CD4-positive, alpha-beta memory T cell (primary cell): ENCODE data around the gene ATP6V0E2. TPM values are rescaled to one million over a fixed set of nuclear protein-coding genes. Genes with fewer than 3 reads are reported as not detected.

Source experiments
- CTCF ChIA-PET: fragments of 350-600 bp; sonication (Branson Sonifier 250); formaldehyde crosslinking; loops from one replicate; lab custom pipeline; 2021; ENCODE audit warnings: inconsistent platforms; ENCODE audit not compliant: partially characterized antibody; lab: Charles Lee
- POLR2A ChIA-PET: fragments of 350-600 bp; sonication (Branson Sonifier 250); formaldehyde crosslinking; loops from one replicate; lab custom pipeline; 2021; ENCODE audit not compliant: partially characterized antibody; lab: Charles Lee
- DNase-seq, 5 donors: peaks; one replicate each; pipeline versions ENCODE4 v3.0.0 to v3.0.0-alpha.2; 2020 to 2022; ENCODE audit warnings: mixed read lengths in 1 of 5
- H3K27ac ChIP-seq: one replicate; pipeline ENCODE4 v1.7.0; 2013; ENCODE audit warnings: low read depth, low read length
- H3K27me3 ChIP-seq: 2 replicates; pipeline ENCODE4 v1.7.0; 2013; ENCODE audit warnings: mild to moderate bottlenecking, low read length, moderate library complexity; ENCODE audit not compliant: insufficient read depth
- H3K36me3 ChIP-seq: 2 replicates; pipeline ENCODE4 v1.7.0; 2013; ENCODE audit warnings: mild to moderate bottlenecking, low read length, moderate library complexity; ENCODE audit not compliant: insufficient read depth
- H3K4me1 ChIP-seq: 2 replicates; pipeline ENCODE4 v1.7.0; 2013; ENCODE audit warnings: mild to moderate bottlenecking, low read length, moderate library complexity; ENCODE audit not compliant: insufficient read depth
- H3K4me3 ChIP-seq, 2 donors: one replicate each; pipeline ENCODE4 v1.7.0; 2013; ENCODE audit warnings: low read length in 2 of 2, mild to moderate bottlenecking in 1 of 2
- H3K9me3 ChIP-seq, 2 donors: one replicate each; pipeline ENCODE4 v1.7.0; 2013; ENCODE audit warnings: low read length in 2 of 2, control low read depth in 1 of 2; ENCODE audit not compliant: control insufficient read depth in 1 of 2
- H3K27ac Mint-ChIP-seq, 7 donors: one replicate each; pipeline ENCODE4 v1.8.0; 2020 to 2021; ENCODE audit warnings: mixed read lengths in 7 of 7, mild to moderate bottlenecking in 6 of 7, inconsistent platforms in 3 of 7, moderate library complexity in 3 of 7
- H3K27me3 Mint-ChIP-seq, 2 donors: one replicate each; pipeline ENCODE4 v1.8.0; 2020 to 2021; ENCODE audit warnings: mixed read lengths in 2 of 2
- H3K36me3 Mint-ChIP-seq, 2 donors: one replicate each; pipeline ENCODE4 v1.8.0; 2020 to 2021; ENCODE audit warnings: mixed read lengths in 2 of 2, inconsistent platforms in 1 of 2, mild to moderate bottlenecking in 1 of 2
- H3K4me1 Mint-ChIP-seq, 4 donors: one replicate each; pipeline ENCODE4 v1.8.0; 2020 to 2021; ENCODE audit warnings: mixed read lengths in 4 of 4, mild to moderate bottlenecking in 1 of 4
- H3K4me3 Mint-ChIP-seq, 8 donors: one replicate each; pipeline ENCODE4 v1.8.0; 2020 to 2021; ENCODE audit warnings: mixed read lengths in 8 of 8, mild to moderate bottlenecking in 7 of 8, moderate library complexity in 6 of 8, inconsistent platforms in 3 of 8
- H3K9me3 Mint-ChIP-seq, 8 donors: one replicate each; pipeline ENCODE4 v1.8.0; 2020 to 2021; ENCODE audit warnings: mixed read lengths in 8 of 8, mild to moderate bottlenecking in 5 of 8, inconsistent platforms in 3 of 8, moderate library complexity in 1 of 8
- intact Hi-C: fragments of 100-400 bp; cut with micrococcal nuclease; formaldehyde crosslinking; loops from one replicate; pipeline ENCODE4 v1.15.1; 2023
- polyA plus RNA-seq, 2 donors: library from polyadenylated mRNA; unstranded; fragments of 300-500 nt; fragmentation: Illumina TruSeq; gene quantifications; one replicate each; pipeline ENCODE4 v1.2.3, GENCODE V29; 2021
- total RNA-seq, 2 experiments: library from RNA; stranded (reverse); gene quantifications; one replicate each; pipeline ENCODE4 v1.2.3, GENCODE V29; 2021

ATP6V0E2 gene
- total and polyA plus RNA-seq, 4 experiments from 2014 or later, result 64.6 to 163 (median 105) TPM

DNA sequence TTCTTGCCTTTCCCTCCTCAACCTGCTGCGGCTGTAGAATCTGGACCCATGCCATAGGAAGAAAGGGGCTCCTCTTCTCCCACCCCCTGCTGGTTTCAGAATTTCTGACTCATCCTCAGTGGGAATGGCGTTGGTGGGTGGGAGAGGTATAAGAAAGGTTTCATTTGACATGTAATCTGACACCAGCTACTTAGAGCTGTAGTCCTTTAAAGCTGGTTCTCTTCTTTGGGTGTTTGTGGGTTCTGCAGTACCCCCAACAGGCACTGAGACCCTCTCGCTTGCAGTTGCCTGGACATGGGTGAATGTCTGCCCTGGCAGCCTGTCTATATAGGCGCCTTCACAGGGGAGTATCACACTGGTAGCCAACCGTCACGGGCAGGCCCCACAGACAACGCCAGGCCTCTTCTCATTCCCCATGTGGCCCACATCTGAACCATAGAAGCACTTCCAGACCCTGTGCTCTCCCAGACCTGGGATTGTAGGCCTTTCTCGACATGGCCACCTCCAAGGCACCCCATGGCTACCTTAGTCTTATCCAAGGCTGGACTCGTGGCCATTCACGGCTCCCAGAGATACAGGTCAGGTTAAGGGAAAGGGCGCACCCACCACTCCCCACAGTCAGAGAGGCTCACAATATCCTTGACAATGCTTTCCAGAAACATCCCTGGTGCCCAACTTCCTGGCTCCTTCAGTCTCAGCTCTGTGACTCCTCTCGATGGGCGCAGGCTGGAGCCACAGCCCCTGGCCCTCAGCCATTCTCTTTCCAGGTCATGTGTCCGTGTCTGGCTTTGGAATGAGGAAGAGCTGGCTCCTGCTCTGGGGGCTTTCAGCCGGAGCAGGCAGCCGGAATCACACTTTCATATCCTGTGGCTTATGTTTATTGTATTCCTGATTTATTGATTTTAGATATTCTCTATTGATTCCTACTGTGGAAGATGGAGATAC lies 18.1 kb upstream of the ATP6V0E2 start:
- no peak overlapping the region for H3K4me3 ChIP-seq
- Mint-ChIP-seq H3K9me3 (no peaks in the 10 kb centered on the region), H3K27ac (peak overlapping the region; percentile 54 to 95 (median 83)), H3K36me3 (peaks cover 27 to 31% of the 10 kb centered on the region in 2 donors), H3K27me3 (no peaks in the 10 kb centered on the region), H3K4me3 (peak overlapping the region in 6 of 8 donors; percentile 12 to 85 (median 64)), H3K4me1 (peaks cover 36 to 50% (median 40%) of the 10 kb centered on the region in 4 donors)
- H3K4me1 ChIP-seq, result peaks cover 38% of the 10 kb centered on the region
- ChIA-PET POLR2A (interaction anchor here (3.2 to 6.5 kb wide), 3 partner anchors 10 to 17 kb away, joined by 23 to 49 read pairs (median 47); partner anchors contain the start of gene ZNF862), CTCF (interaction anchor here (1.3 to 1.8 kb wide), 5 partner anchors 15 to 57 kb away, joined by 3 to 8 read pairs (median 4); no protein-coding TSS in a partner anchor)
- no peaks in the 10 kb centered on the region for H3K9me3 ChIP-seq
- intact Hi-C loops, result loop anchor here (2.0 kb wide), 2 partner anchors 15 to 17 kb away; partner anchors contain the start of gene ZNF862
- H3K27ac ChIP-seq, result no peak overlapping the region
- H3K27me3 ChIP-seq, result no peaks in the 10 kb centered on the region
- H3K36me3 ChIP-seq, result peaks cover 4% of the 10 kb centered on the region
- no peak for DNase-seq

DNA sequence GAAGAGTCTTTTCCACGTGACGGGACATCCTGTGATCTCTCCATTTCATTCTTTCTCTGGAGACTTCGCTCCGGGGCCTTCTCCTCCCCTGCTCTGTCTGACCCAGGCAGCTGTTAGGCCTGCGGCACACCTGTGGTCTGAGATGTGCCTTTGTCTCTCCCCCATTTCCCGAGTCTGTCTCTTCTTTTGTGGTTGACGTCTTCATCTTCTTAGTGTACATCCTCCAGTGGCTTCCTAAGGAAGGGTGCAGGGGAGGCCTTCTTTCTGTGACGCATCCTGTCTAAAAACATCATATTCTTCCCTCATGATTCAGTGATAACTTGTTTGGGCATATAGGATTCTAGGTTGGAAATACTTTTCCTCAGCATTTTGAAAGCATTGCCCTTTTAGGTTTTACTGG lies 17.2 kb upstream of the ATP6V0E2 start:
- ChIA-PET CTCF (no interaction called here), POLR2A (interaction anchor here (3.2 to 6.5 kb wide), 3 partner anchors 9 to 18 kb away, joined by 23 to 49 read pairs (median 47); partner anchors contain the start of gene ZNF862)
- Mint-ChIP-seq H3K36me3 (peaks cover 28 to 32% of the 10 kb centered on the region in 2 donors), H3K4me3 (peak overlapping the region; percentile 12 to 85 (median 58)), H3K27me3 (no peaks in the 10 kb centered on the region), H3K27ac (peak overlapping the region; percentile 49 to 95 (median 84)), H3K9me3 (no peaks in the 10 kb centered on the region), H3K4me1 (peaks cover 36 to 52% (median 40%) of the 10 kb centered on the region in 4 donors)
- peak in 4 of 5 donors; percentile 42 to 63 (median 49) for DNase-seq
- Histone ChIP-seq H3K36me3 (peaks cover 4% of the 10 kb centered on the region), H3K9me3 (no peaks in the 10 kb centered on the region), H3K27me3 (no peaks in the 10 kb centered on the region), H3K4me1 (peaks cover 42% of the 10 kb centered on the region), H3K4me3 (no peak overlapping the region), H3K27ac (peak overlapping the region; percentile 25)
- intact Hi-C loops, result loop anchor here (2.0 kb wide), 1 partner anchor 14 kb away; no protein-coding TSS in a partner anchor

DNA sequence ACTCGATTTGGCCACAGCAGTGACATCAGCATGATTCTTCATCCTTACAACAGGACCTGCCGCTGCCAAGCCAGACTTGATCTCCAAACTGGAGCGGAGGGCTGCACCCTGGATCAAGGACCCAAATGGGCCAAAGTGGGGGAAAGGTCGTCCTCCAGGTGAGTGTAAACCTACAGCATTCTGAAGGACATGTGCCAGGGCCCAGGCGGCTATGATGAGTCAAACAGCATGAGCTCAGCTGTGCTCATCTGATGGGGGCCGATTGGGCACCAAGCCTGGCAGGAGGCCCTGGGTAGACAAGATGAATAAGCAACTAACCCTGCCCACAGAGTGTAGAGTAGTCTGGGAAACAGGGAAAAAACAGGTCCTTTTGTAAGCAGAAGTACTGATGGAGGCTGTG lies 14.4 kb upstream of the ATP6V0E2 start:
- H3K4me1 ChIP-seq, result peaks cover 64% of the 10 kb centered on the region
- DNase-seq, result no peak
- Mint-ChIP-seq H3K9me3 (no peaks in the 10 kb centered on the region), H3K27me3 (no peaks in the 10 kb centered on the region), H3K4me3 (no peak overlapping the region), H3K36me3 (peaks cover 30 to 37% of the 10 kb centered on the region in 2 donors), H3K27ac (peak overlapping the region in 2 of 7 donors; percentile 18 to 71), H3K4me1 (peaks cover 37 to 64% (median 51%) of the 10 kb centered on the region in 4 donors)
- intact Hi-C loops, result no loop called here
- no peaks in the 10 kb centered on the region for H3K9me3 ChIP-seq
- H3K27ac ChIP-seq, result no peak overlapping the region
- CTCF ChIA-PET, result no interaction called here
- POLR2A ChIA-PET, result interaction anchor here (1.0 to 1.6 kb wide), 3 partner anchors 9 to 21 kb away, joined by 3 to 4 read pairs (median 3); partner anchors contain the start of gene ZNF862
- H3K27me3 ChIP-seq, result no peaks in the 10 kb centered on the region
- H3K4me3 ChIP-seq, result no peak overlapping the region
- H3K36me3 ChIP-seq, result peaks cover 12% of the 10 kb centered on the region

DNA sequence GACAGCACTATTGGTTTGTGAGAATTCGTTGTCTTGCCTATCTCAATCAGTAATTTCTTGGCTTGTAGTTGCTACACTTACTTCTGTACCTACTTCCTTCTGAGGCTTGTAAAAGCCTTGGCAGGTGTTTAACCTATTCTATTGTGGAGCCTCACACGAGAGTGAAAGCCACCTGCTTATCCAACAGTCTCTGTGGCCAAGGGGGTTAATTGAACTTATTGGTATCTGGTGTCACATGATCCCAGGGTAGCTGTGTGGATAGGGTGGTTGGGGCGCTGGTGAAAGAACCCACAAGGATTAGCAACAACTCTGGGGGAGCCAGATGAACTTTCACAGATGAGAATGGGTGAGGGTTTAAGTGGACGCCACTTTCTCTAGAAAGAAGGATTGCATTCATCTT lies 13.9 kb upstream of the ATP6V0E2 start:
- Histone ChIP-seq H3K36me3 (peaks cover 12% of the 10 kb centered on the region), H3K4me1 (peaks cover 64% of the 10 kb centered on the region), H3K27me3 (no peaks in the 10 kb centered on the region), H3K27ac (no peak overlapping the region), H3K9me3 (no peaks in the 10 kb centered on the region), H3K4me3 (no peak overlapping the region)
- POLR2A ChIA-PET, result interaction anchor here (1.6 to 2.9 kb wide), 2 partner anchors 9 to 21 kb away, joined by 4 to 12 read pairs; partner anchors contain the start of gene ZNF862
- Mint-ChIP-seq H3K4me3 (no peak overlapping the region), H3K36me3 (peaks cover 29 to 38% of the 10 kb centered on the region in 2 donors), H3K4me1 (peaks cover 33 to 62% (median 50%) of the 10 kb centered on the region in 4 donors), H3K27me3 (no peaks in the 10 kb centered on the region), H3K9me3 (no peaks in the 10 kb centered on the region), H3K27ac (peak overlapping the region in 3 of 7 donors; percentile 17 to 46 (median 37))
- CTCF ChIA-PET, result no interaction called here
- DNase-seq, result no peak
- intact Hi-C loops, result no loop called here

DNA sequence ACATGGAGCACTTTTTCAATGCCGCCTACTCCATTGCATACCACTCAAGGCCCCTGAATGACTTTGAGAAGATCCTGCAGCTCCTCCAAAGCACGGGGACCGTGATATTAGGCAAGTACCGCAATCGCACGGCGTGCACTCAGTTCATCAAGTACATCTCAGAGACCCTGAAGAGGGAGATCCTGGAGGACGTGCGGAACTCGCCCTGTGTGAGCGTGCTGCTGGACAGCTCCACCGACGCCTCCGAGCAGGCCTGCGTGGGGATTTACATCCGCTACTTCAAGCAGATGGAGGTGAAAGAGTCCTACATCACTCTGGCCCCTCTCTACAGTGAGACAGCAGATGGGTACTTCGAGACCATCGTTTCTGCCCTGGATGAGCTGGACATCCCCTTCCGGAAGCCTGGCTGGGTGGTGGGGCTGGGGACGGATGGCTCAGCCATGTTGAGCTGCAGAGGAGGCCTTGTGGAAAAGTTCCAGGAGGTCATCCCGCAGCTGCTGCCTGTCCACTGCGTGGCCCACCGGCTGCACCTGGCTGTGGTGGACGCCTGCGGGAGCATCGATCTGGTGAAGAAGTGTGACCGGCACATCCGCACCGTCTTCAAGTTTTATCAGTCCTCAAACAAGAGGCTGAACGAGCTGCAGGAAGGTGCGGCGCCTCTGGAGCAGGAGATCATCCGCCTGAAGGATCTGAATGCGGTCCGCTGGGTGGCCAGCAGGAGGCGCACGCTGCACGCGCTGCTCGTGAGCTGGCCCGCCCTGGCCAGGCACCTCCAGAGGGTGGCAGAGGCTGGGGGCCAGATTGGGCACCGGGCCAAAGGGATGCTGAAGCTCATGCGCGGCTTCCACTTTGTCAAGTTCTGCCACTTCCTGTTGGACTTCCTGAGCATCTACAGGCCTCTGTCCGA lies 12.7 kb upstream of the ATP6V0E2 start:
- no peaks in the 10 kb centered on the region for H3K9me3 Mint-ChIP-seq
- Histone ChIP-seq H3K4me3 (no peak overlapping the region), H3K9me3 (no peaks in the 10 kb centered on the region), H3K27me3 (no peaks in the 10 kb centered on the region), H3K27ac (no peak overlapping the region), H3K4me1 (peaks cover 64% of the 10 kb centered on the region), H3K36me3 (peaks cover 12% of the 10 kb centered on the region)
- no peak overlapping the region for H3K4me3 Mint-ChIP-seq
- H3K36me3 Mint-ChIP-seq, result peaks cover 34 to 43% of the 10 kb centered on the region in 2 donors
- ChIA-PET CTCF (interaction anchor here (1.2 to 2.6 kb wide), 4 partner anchors 9 to 22 kb away, joined by 3 to 12 read pairs (median 9); no protein-coding TSS in a partner anchor), POLR2A (interaction anchor here (0.6 to 2.9 kb wide), 3 partner anchors 10 to 89 kb away, joined by 4 to 33 read pairs (median 12); partner anchors contain the start of gene ZNF862)
- DNase-seq, result no peak
- H3K27me3 Mint-ChIP-seq, result no peaks in the 10 kb centered on the region
- intact Hi-C loops, result no loop called here
- H3K4me1 Mint-ChIP-seq, result peaks cover 34 to 62% (median 49%) of the 10 kb centered on the region in 4 donors
- peak overlapping the region in 1 of 7 donors; percentile 63 for H3K27ac Mint-ChIP-seq

DNA sequence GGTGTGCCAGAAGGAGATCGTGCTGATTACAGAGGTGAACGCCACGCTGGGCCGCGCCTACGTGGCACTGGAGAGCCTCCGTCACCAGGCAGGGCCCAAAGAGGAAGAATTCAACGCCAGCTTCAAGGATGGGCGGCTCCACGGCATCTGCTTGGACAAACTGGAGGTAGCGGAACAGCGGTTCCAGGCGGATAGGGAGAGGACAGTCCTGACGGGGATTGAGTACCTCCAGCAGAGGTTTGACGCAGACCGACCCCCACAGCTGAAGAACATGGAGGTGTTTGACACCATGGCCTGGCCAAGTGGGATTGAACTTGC lies 12.1 kb upstream of the ATP6V0E2 start:
- H3K27me3 Mint-ChIP-seq, result no peaks in the 10 kb centered on the region
- intact Hi-C loops, result no loop called here
- Histone ChIP-seq H3K4me3 (no peak overlapping the region), H3K9me3 (no peaks in the 10 kb centered on the region), H3K27me3 (no peaks in the 10 kb centered on the region), H3K27ac (no peak overlapping the region), H3K4me1 (peaks cover 64% of the 10 kb centered on the region), H3K36me3 (peaks cover 12% of the 10 kb centered on the region)
- ChIA-PET POLR2A (interaction anchor here (0.6 to 2.9 kb wide), 3 partner anchors 9 to 90 kb away, joined by 4 to 33 read pairs (median 12); partner anchors contain the start of gene ZNF862), CTCF (interaction anchor here (1.2 to 2.6 kb wide), 4 partner anchors 10 to 21 kb away, joined by 3 to 12 read pairs (median 9); no protein-coding TSS in a partner anchor)
- peaks cover 34 to 43% of the 10 kb centered on the region in 2 donors for H3K36me3 Mint-ChIP-seq
- H3K4me3 Mint-ChIP-seq, result no peak overlapping the region
- no peak for DNase-seq
- peak overlapping the region in 1 of 7 donors; percentile 63 for H3K27ac Mint-ChIP-seq
- no peaks in the 10 kb centered on the region for H3K9me3 Mint-ChIP-seq
- H3K4me1 Mint-ChIP-seq, result peaks cover 32 to 62% (median 48%) of the 10 kb centered on the region in 4 donors
